HepG2 (cell line): ENCODE results near the gene P2RY2. TPM values are rescaled to one million over a fixed set of nuclear protein-coding genes. Genes with fewer than 3 reads are reported as not detected.
A peak's percentile ranks its signal among the peaks of the same experiment; 100 is the strongest.

ENCODE experiments used
- ATF6 ChIP-seq: sonication (generic); formaldehyde crosslinking; conservative IDR thresholded peaks from 2 replicates; pipeline ENCODE4 v1.4.0; 2020; ENCODE audit warnings: missing genetic modification reagents
- E2F1 ChIP-seq: sonication (generic); formaldehyde crosslinking; IDR thresholded peaks from 2 replicates; pipeline ENCODE4 v1.5.0; 2020; ENCODE audit warnings: missing genetic modification reagents
- MNT ChIP-seq: fragments of 450-650 bp; IDR thresholded peaks from 2 replicates; pipeline ENCODE4 v1.6.1; 2016
- REXO4 ChIP-seq: sonication (generic); formaldehyde crosslinking; IDR thresholded peaks from 2 replicates; pipeline ENCODE4 v1.8.0; 2022; ENCODE audit warnings: missing genetic modification reagents, mild to moderate bottlenecking, borderline replicate concordance
- SIX1 ChIP-seq: sonication (generic); formaldehyde crosslinking; IDR thresholded peaks from 2 replicates; pipeline ENCODE4 v1.4.0; 2020; ENCODE audit warnings: missing genetic modification reagents, borderline replicate concordance
- ZBTB44 ChIP-seq: sonication (generic); formaldehyde crosslinking; IDR thresholded peaks from 2 replicates; pipeline ENCODE4 v1.4.0; 2020; ENCODE audit warnings: missing genetic modification reagents
- ZNF207 ChIP-seq: fragments of 450-650 bp; IDR thresholded peaks from 2 replicates; pipeline ENCODE4 v1.6.1; 2016; ENCODE audit warnings: antibody characterized with exemption, borderline replicate concordance
- ZNF253 ChIP-seq: sonication (generic); formaldehyde crosslinking; IDR thresholded peaks from 2 replicates; pipeline ENCODE4 v1.8.0; 2022; ENCODE audit warnings: mild to moderate bottlenecking, missing genetic modification reagents, borderline replicate concordance
- ZNF496 ChIP-seq: sonication (generic); formaldehyde crosslinking; IDR thresholded peaks from 2 replicates; pipeline ENCODE4 v1.8.1; 2023; ENCODE audit warnings: mild to moderate bottlenecking, moderate library complexity, missing genetic modification reagents; ENCODE audit not compliant: insufficient replicate concordance
- polyA plus RNA-seq, 8 experiments: library from polyadenylated mRNA; depleted of rRNA in 3 of 8; stranded (reverse) in 7 of 8; unstranded in 1 of 8; fragments of >200 nt; fragmentation: Illumina TruSeq in 4 of 8; extraction: Trizol in 4 of 8; gene quantifications; 2 replicates each; pipeline versions ENCODE4 v1.2.1 to v1.2.3, GENCODE V29; 2011 to 2016; ENCODE audit warnings: low read depth in 4 of 8, missing spikeins in 1 of 8, mixed read lengths in 1 of 8; ENCODE audit not compliant: insufficient read depth in 1 of 8
- total RNA-seq, 5 experiments: library from RNA; depleted of rRNA; stranded (reverse); fragments of >200 nt; fragmentation: Illumina TruSeq; extraction: Trizol; gene quantifications; 2 replicates each; pipeline ENCODE4 v1.2.3, GENCODE V29; 2016; ENCODE audit warnings: low read depth in 1 of 5
- TF ChIP-seq, protein P1 (sequence below): sonication (generic); formaldehyde crosslinking; IDR thresholded peaks from 2 replicates; pipeline ENCODE4 v1.4.0; 2020; ENCODE audit warnings: mild to moderate bottlenecking, missing genetic modification reagents
- TF ChIP-seq, protein P2 (sequence below): sonication (generic); formaldehyde crosslinking; IDR thresholded peaks from 2 replicates; pipeline ENCODE4 v1.4.0; 2020; ENCODE audit warnings: missing genetic modification reagents, mild to moderate bottlenecking, borderline replicate concordance

Gene P2RY2
- total and polyA plus RNA-seq, 2 of the 13 experiments (the other 11 are each of a cell fraction or from before 2014, with no cell fraction given) = 0.95 to 3.1 TPM

DNA sequence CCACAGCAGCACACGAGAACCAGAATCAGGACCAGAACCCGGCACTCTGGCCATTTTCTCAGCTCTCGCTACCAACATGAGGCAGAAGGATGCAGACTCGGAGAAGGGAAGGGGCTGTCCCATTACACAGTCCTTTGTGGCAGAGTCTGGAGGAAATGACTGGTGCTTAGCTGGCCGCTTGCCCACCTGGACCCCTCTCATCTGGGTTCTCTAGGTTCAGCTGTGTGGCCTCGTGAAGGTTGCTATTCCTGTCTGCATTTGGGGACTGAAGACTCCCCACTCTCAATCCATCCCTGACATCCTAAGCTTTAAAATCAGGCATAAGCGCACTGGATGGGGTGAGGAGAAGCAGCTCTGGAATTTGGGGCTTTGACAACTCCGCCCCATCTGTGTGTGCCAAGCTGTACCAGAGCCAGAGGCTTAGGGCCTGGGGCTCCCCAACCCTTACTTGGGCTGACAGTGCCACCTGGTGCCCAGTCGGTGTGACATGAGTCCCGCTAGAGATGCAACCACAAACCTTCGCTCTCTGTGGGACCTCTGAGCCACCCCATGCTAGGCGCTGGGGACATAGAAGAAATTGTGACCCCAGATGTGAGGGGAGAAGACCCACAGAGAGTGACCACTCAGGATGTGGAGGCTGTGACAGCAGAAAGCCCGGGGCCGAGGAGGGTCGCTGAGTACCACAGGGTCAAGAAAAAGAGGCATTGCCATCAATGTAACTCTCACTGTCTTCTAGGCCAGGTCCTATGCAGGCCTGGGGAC is 40.1 kb upstream of the P2RY2 start (continued):
- no peak for TF ChIP-seq MNT
- TF ChIP-seq, protein P1, sequence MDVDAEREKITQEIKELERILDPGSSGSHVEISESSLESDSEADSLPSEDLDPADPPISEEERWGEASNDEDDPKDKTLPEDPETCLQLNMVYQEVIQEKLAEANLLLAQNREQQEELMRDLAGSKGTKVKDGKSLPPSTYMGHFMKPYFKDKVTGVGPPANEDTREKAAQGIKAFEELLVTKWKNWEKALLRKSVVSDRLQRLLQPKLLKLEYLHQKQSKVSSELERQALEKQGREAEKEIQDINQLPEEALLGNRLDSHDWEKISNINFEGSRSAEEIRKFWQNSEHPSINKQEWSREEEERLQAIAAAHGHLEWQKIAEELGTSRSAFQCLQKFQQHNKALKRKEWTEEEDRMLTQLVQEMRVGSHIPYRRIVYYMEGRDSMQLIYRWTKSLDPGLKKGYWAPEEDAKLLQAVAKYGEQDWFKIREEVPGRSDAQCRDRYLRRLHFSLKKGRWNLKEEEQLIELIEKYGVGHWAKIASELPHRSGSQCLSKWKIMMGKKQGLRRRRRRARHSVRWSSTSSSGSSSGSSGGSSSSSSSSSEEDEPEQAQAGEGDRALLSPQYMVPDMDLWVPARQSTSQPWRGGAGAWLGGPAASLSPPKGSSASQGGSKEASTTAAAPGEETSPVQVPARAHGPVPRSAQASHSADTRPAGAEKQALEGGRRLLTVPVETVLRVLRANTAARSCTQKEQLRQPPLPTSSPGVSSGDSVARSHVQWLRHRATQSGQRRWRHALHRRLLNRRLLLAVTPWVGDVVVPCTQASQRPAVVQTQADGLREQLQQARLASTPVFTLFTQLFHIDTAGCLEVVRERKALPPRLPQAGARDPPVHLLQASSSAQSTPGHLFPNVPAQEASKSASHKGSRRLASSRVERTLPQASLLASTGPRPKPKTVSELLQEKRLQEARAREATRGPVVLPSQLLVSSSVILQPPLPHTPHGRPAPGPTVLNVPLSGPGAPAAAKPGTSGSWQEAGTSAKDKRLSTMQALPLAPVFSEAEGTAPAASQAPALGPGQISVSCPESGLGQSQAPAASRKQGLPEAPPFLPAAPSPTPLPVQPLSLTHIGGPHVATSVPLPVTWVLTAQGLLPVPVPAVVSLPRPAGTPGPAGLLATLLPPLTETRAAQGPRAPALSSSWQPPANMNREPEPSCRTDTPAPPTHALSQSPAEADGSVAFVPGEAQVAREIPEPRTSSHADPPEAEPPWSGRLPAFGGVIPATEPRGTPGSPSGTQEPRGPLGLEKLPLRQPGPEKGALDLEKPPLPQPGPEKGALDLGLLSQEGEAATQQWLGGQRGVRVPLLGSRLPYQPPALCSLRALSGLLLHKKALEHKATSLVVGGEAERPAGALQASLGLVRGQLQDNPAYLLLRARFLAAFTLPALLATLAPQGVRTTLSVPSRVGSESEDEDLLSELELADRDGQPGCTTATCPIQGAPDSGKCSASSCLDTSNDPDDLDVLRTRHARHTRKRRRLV (CRISPR knock-in tag) = no peak
- 0 out of 2 replicates have a peak, but pooled peaks have one; percentile 27 for TF ChIP-seq ZBTB44
- TF ChIP-seq ZNF496 (CRISPR knock-in tag) = no peak
- no peak for TF ChIP-seq REXO4 (CRISPR knock-in tag)
- no peak for TF ChIP-seq E2F1 (CRISPR knock-in tag)
- TF ChIP-seq ZNF253 (CRISPR knock-in tag) = no peak
- TF ChIP-seq, protein P2, sequence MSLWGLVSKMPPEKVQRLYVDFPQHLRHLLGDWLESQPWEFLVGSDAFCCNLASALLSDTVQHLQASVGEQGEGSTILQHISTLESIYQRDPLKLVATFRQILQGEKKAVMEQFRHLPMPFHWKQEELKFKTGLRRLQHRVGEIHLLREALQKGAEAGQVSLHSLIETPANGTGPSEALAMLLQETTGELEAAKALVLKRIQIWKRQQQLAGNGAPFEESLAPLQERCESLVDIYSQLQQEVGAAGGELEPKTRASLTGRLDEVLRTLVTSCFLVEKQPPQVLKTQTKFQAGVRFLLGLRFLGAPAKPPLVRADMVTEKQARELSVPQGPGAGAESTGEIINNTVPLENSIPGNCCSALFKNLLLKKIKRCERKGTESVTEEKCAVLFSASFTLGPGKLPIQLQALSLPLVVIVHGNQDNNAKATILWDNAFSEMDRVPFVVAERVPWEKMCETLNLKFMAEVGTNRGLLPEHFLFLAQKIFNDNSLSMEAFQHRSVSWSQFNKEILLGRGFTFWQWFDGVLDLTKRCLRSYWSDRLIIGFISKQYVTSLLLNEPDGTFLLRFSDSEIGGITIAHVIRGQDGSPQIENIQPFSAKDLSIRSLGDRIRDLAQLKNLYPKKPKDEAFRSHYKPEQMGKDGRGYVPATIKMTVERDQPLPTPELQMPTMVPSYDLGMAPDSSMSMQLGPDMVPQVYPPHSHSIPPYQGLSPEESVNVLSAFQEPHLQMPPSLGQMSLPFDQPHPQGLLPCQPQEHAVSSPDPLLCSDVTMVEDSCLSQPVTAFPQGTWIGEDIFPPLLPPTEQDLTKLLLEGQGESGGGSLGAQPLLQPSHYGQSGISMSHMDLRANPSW (CRISPR knock-in tag) = no peak
- no peak for TF ChIP-seq SIX1 (CRISPR knock-in tag)
- no peak for TF ChIP-seq ZNF207
- no peak for TF ChIP-seq ATF6 (CRISPR knock-in tag)
